Neural cell (in vitro differentiated cells): ENCODE measurements around the gene GALNT2. TPM values are rescaled to one million over a fixed set of nuclear protein-coding genes. Genes with fewer than 3 reads are reported as not detected.

Experiments
- H2AFZ ChIP-seq: fragments of 200-600, 300-800 bp; sonication (generic), shearing (Covaris generic); 2 replicates; pipeline ENCODE4 v1.6.0; 2014; ENCODE audit warnings: low read depth, mild to moderate bottlenecking, antibody characterized with exemption, low read length, moderate library complexity
- H3F3A ChIP-seq: fragments of 200-600 bp; shearing (Covaris generic); 2 replicates; pipeline ENCODE4 v1.6.1; 2016; ENCODE audit warnings: mild to moderate bottlenecking, moderate library complexity, mixed read lengths, antibody characterized with exemption, low read length; ENCODE audit not compliant: insufficient read depth, poor library complexity, severe bottlenecking
- H3K27ac ChIP-seq: fragments of 200-600, 300-800 bp; sonication (generic), shearing (Covaris generic); 2 replicates; pipeline ENCODE4 v1.5.1; 2014; ENCODE audit warnings: mild to moderate bottlenecking, low read length, moderate library complexity
- H3K27me3 ChIP-seq: fragments of 300-800, 200-600 bp; sonication (generic), shearing (Covaris generic); 2 replicates; pipeline ENCODE4 v1.6.0; 2014; ENCODE audit warnings: mild to moderate bottlenecking, low read depth, low read length, moderate library complexity; ENCODE audit not compliant: insufficient read depth
- H3K36me3 ChIP-seq: fragments of 300-800, 200-600 bp; sonication (generic), shearing (Covaris generic); 2 replicates; pipeline ENCODE4 v1.5.1; 2014; ENCODE audit warnings: mild to moderate bottlenecking, antibody characterized with exemption, low read length, moderate library complexity; ENCODE audit not compliant: insufficient read depth
- H3K4me2 ChIP-seq: fragments of 300-800, 200-600 bp; sonication (generic), shearing (Covaris generic); 2 replicates; pipeline ENCODE4 v1.6.0; 2014; ENCODE audit warnings: mild to moderate bottlenecking, low read length
- H3K4me3 ChIP-seq: fragments of 300-800, 200-600 bp; sonication (generic), shearing (Covaris generic); 2 replicates; pipeline ENCODE4 v1.5.1; 2014; ENCODE audit warnings: mild to moderate bottlenecking, low read length, moderate library complexity
- H3K79me2 ChIP-seq: fragments of 200-600 bp; shearing (Covaris generic); replicated peaks from 2 replicates; pipeline ENCODE4 v1.6.0; 2014; ENCODE audit warnings: mild to moderate bottlenecking, low read length, moderate library complexity; ENCODE audit not compliant: insufficient read depth
- H3K9ac ChIP-seq: fragments of 300-800, 200-600 bp; sonication (generic), shearing (Covaris generic); 2 replicates; pipeline ENCODE4 v1.6.1; 2016; ENCODE audit warnings: mild to moderate bottlenecking, low read length, mixed read lengths
- H3K9me2 ChIP-seq: fragments of 200-600 bp; shearing (Covaris generic); 2 replicates; pipeline ENCODE4 v1.6.1; 2016; ENCODE audit warnings: mild to moderate bottlenecking, low read length, mixed read lengths; ENCODE audit not compliant: insufficient read depth
- H3K9me3 ChIP-seq: fragments of 200-600, 300-800 bp; sonication (generic), shearing (Covaris generic); 2 replicates; pipeline ENCODE4 v1.6.1; 2016; ENCODE audit warnings: mild to moderate bottlenecking, mixed run types, low read length, moderate library complexity, mixed read lengths
- H4K20me1 ChIP-seq: fragments of 200-600 bp; shearing (Covaris generic); 2 replicates; pipeline ENCODE4 v1.6.1; 2016; ENCODE audit warnings: mild to moderate bottlenecking, mixed run types; ENCODE audit not compliant: insufficient read depth
- EP300 ChIP-seq: fragments of 450-650 bp; conservative IDR thresholded peaks from 2 replicates; pipeline ENCODE4 v1.6.1; 2014; ENCODE audit warnings: antibody characterized with exemption, mild to moderate bottlenecking, moderate library complexity; ENCODE audit not compliant: poor library complexity, severe bottlenecking
- EZH2 ChIP-seq: fragments of 200-600, 300-800 bp; shearing (Covaris generic), sonication (generic); IDR thresholded peaks from 2 replicates; pipeline ENCODE4 v1.6.1; 2014; ENCODE audit warnings: antibody characterized with exemption, low read length, borderline replicate concordance, mild to moderate bottlenecking; ENCODE audit not compliant: insufficient read depth, poor library complexity, severe bottlenecking
- MXI1 ChIP-seq: fragments of 450-650 bp; conservative IDR thresholded peaks from 2 replicates; pipeline ENCODE4 v1.6.1; 2014; ENCODE audit warnings: antibody characterized with exemption, mild to moderate bottlenecking; ENCODE audit not compliant: poor library complexity, severe bottlenecking
- POLR2AphosphoS5 ChIP-seq: IDR thresholded peaks from 2 replicates; pipeline ENCODE4 v1.6.1; 2012
- RAD21 ChIP-seq: fragments of 450-650 bp; conservative IDR thresholded peaks from 2 replicates; pipeline ENCODE4 v1.6.1; 2014; ENCODE audit warnings: antibody characterized with exemption, mild to moderate bottlenecking, moderate library complexity
- REST ChIP-seq: IDR thresholded peaks from 2 replicates; pipeline ENCODE4 v1.6.1; 2012; ENCODE audit warnings: borderline replicate concordance
- SMC3 ChIP-seq: fragments of 450-650 bp; conservative IDR thresholded peaks from 2 replicates; pipeline ENCODE4 v1.6.1; 2014; ENCODE audit warnings: antibody characterized with exemption, mild to moderate bottlenecking, moderate library complexity; ENCODE audit not compliant: poor library complexity
- TAF1 ChIP-seq: IDR thresholded peaks from 2 replicates; pipeline ENCODE4 v1.6.1; 2012; ENCODE audit warnings: low read depth
- polyA plus RNA-seq: library from polyadenylated mRNA; depleted of rRNA; stranded (reverse); fragments of >200 nt; gene quantifications from 2 replicates; pipeline ENCODE4 v1.2.3, GENCODE V29; 2014
- TF ChIP-seq, protein P1 (sequence below): fragments of 450-650 bp; IDR thresholded peaks from 2 replicates; pipeline ENCODE4 v1.5.1; 2014; ENCODE audit warnings: antibody characterized with exemption, mild to moderate bottlenecking, moderate library complexity; ENCODE audit not compliant: poor library complexity, severe bottlenecking

The GALNT2 gene
- polyA plus RNA-seq, 1 donor from 2014 or later, result 38.8 TPM

- Histone ChIP-seq H3K4me3 (no peak overlapping the region), H3K36me3 (no peaks in the 10 kb centered on the region), H3K79me2 (peaks cover 60% of the 10 kb centered on the region), H3K27me3 (no peaks in the 10 kb centered on the region), H3K27ac (no peak overlapping the region), H4K20me1 (no peaks in the 10 kb centered on the region), H3K9me2 (no peaks in the 10 kb centered on the region), H3F3A (no peaks in the 10 kb centered on the region), H3K9me3 (no peaks in the 10 kb centered on the region), H3K9ac (no peak overlapping the region), H3K4me2 (no peak overlapping the region), H2AFZ (no peak overlapping the region)
- TF ChIP-seq, protein P1, sequence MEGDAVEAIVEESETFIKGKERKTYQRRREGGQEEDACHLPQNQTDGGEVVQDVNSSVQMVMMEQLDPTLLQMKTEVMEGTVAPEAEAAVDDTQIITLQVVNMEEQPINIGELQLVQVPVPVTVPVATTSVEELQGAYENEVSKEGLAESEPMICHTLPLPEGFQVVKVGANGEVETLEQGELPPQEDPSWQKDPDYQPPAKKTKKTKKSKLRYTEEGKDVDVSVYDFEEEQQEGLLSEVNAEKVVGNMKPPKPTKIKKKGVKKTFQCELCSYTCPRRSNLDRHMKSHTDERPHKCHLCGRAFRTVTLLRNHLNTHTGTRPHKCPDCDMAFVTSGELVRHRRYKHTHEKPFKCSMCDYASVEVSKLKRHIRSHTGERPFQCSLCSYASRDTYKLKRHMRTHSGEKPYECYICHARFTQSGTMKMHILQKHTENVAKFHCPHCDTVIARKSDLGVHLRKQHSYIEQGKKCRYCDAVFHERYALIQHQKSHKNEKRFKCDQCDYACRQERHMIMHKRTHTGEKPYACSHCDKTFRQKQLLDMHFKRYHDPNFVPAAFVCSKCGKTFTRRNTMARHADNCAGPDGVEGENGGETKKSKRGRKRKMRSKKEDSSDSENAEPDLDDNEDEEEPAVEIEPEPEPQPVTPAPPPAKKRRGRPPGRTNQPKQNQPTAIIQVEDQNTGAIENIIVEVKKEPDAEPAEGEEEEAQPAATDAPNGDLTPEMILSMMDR, result no peak
- no peak for TF ChIP-seq EP300
- no peak for TF ChIP-seq RAD21
- no peak for TF ChIP-seq EZH2
- no peak for TF ChIP-seq POLR2AphosphoS5
- TF ChIP-seq REST, result no peak
- TF ChIP-seq TAF1, result no peak
- TF ChIP-seq SMC3, result no peak
- TF ChIP-seq MXI1, result no peak
Measured at GRCh38 chr1:230072866-230073265, 5.8 kb downstream of the GALNT2 start.

- Histone ChIP-seq H3K79me2 (peaks cover 61% of the 10 kb centered on the region), H2AFZ (no peak overlapping the region), H3K9ac (no peak overlapping the region), H3K27ac (no peak overlapping the region), H3F3A (no peaks in the 10 kb centered on the region), H3K4me3 (no peak overlapping the region), H3K27me3 (no peaks in the 10 kb centered on the region), H4K20me1 (no peaks in the 10 kb centered on the region), H3K36me3 (no peaks in the 10 kb centered on the region), H3K9me2 (no peaks in the 10 kb centered on the region), H3K9me3 (no peaks in the 10 kb centered on the region), H3K4me2 (no peak overlapping the region)
- no peak for TF ChIP-seq EZH2
- TF ChIP-seq EP300, result no peak
- no peak for TF ChIP-seq TAF1
- no peak for TF ChIP-seq POLR2AphosphoS5
- TF ChIP-seq RAD21, result no peak
- TF ChIP-seq, protein P1, result no peak
- no peak for TF ChIP-seq REST
- TF ChIP-seq MXI1, result no peak
- TF ChIP-seq SMC3, result no peak
Measured at GRCh38 chr1:230073371-230074035, 6.5 kb downstream of the GALNT2 start.
